ENCODE measurements around the gene CLEC18A.

DNA sequence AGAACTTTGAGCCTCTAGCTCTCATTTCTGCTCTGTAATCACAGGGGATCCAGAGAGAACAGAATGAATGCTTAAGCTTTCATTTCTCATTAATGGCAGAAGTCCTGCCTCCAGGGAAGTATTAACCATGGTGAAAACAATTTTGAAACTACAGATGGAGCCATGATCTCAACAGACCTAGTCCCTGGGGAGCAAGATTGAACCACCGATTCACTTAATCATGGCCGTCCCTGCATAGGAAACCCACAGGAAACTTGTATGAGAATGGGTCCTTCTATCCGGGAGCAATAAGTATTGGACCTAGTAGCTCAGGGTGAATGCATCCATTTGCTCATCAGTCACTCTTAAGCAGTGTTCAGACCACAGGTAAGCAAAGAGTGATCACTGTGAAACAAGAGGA is 40.2 kb upstream of the CLEC18A start:
- TF ChIP-seq, protein P1, sequence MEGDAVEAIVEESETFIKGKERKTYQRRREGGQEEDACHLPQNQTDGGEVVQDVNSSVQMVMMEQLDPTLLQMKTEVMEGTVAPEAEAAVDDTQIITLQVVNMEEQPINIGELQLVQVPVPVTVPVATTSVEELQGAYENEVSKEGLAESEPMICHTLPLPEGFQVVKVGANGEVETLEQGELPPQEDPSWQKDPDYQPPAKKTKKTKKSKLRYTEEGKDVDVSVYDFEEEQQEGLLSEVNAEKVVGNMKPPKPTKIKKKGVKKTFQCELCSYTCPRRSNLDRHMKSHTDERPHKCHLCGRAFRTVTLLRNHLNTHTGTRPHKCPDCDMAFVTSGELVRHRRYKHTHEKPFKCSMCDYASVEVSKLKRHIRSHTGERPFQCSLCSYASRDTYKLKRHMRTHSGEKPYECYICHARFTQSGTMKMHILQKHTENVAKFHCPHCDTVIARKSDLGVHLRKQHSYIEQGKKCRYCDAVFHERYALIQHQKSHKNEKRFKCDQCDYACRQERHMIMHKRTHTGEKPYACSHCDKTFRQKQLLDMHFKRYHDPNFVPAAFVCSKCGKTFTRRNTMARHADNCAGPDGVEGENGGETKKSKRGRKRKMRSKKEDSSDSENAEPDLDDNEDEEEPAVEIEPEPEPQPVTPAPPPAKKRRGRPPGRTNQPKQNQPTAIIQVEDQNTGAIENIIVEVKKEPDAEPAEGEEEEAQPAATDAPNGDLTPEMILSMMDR (IDR thresholded peaks at IDR 0.05; ENCODE audit: insufficient read depth, low read depth, low read length): no peak
- no peak for TF ChIP-seq EZH2 (IDR thresholded peaks at IDR 0.05; ENCODE audit: insufficient read depth, low read length)
